ENCODE data around the gene MAP4K2.

The MAP4K2 gene

GRCh38 chr11:64766881-64767280 lies 36.1 kb downstream of the MAP4K2 start:
- no peak for DNase-seq

- DNase-seq: no peak
These were observed 37.0 kb downstream of the MAP4K2 start for GRCh38 chr11:64765851-64766665.

- DNase-seq: no peak
These were observed 37.6 kb downstream of the MAP4K2 start for GRCh38 chr11:64765291-64765850.

DNA sequence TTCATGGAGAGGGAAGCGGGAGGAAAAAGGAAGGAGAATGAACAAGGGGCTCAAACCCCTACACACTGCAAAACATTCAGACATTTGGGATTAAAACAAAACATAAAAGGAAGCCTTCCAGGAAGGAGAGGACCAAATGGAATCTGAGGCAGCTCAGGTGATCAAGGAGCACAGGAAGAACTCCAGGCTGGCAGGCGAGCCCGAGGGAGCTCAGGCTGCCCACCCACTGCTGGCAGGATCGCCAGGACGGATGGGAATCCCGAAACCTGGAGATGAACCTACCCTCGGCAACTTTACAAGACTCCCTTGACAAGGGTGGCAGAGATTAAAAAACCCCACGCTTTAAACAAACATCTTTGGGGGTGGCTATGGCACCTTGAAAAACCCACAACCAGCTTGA lies 38.3 kb downstream of the MAP4K2 start:
- no peak for DNase-seq

- DNase-seq: peak; percentile 47
These were observed 38.9 kb downstream of the MAP4K2 start for GRCh38 chr11:64764040-64764611.

DNA sequence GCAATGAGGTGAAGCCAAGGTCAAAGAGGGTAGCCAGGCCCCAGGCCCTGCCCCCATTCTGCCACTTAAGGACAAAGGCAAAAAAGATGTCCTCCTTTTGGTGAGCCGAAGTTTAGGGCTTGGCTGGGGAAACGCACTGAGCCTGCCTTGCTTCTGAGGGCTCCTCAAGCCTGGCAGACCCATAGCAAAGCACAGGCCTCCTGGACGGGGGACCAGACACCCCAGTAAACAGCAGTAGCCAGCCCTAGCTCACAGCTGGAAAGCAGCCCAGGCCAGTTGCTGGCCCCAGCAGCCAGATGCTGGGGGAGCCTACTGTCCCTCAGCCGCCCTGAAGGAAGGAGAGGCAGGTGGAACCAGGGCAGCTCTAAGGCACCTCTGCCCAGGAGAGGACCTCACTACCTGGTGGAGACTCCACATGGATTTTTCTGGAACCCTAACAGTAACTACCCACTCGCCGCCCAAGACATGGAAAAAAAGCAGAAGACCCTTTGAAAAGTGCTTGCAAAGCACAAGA lies 39.4 kb downstream of the MAP4K2 start:
- no peak for DNase-seq

DNA sequence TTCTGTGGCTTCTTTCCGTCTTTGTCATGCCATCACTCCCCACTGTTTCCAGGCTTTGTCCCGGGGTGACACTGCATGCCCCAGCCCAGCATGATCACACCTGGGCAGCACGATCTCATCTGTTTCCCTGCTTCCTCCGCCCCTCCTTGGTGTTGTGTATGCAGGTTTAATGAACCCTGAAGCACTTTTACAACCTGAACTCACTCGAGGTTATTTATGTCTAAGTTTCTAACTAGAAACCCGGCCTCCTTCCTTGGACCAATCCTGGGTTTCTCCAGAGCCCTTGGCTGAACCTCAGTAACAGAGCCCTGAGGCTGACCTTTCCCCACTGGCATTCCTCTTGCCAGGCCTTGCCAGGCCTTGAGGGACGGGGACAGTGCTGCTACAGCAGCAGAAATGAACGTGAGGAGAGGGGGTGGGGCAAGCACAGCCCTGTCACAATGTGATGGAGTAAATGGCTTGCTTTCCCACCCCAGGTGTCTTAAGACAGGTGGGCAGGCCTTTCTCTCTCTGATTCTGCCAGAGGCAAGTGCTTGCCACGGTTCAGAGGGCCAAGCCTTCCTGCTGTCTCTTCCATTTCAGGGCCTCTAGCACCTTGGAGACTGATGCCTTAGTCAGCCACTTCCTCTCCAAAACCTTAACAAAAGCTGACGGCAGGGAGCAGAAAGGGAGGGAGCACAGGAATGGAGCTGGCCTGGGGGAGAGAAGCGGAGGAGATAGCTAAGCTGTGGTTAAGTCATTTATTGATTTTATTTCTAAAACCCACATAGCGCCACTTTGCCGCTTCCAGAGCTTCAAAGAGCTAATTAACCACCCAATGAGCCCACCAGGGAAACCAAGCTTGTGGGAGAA lies 40.1 kb downstream of the MAP4K2 start:
- no peak for DNase-seq

DNA sequence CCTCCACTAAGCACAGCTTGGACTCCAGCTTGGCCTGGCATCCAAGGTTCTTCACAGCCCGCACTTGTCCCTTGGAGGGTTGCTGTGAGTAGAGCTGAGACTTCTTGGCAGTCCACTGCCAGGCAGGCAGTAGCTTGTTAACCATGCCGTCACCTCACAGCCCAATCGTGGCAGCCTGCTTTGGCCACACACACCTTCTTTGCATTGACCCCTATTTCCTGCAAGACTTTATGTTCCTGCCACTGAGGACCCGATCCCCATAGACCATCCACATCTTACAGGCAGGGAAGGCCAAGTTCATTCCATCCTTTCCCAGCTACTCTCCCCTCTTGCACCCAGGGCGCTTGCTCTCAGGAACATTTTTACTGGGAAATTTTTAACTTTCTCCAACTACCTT lies 40.7 kb downstream of the MAP4K2 start:
- no peak for DNase-seq

GRCh38 chr11:64760759-64761420 lies 42.1 kb downstream of the MAP4K2 start:
- no peak for DNase-seq

- DNase-seq: no peak
These were observed 43.0 kb downstream of the MAP4K2 start, which contains the start of gene PYGM for GRCh38 chr11:64759722-64760719. Gene PYGM, minus strand, starts transcription at chr11:64759974. Its CDS starts 76 bp downstream, at chr11:64759898.

DNA sequence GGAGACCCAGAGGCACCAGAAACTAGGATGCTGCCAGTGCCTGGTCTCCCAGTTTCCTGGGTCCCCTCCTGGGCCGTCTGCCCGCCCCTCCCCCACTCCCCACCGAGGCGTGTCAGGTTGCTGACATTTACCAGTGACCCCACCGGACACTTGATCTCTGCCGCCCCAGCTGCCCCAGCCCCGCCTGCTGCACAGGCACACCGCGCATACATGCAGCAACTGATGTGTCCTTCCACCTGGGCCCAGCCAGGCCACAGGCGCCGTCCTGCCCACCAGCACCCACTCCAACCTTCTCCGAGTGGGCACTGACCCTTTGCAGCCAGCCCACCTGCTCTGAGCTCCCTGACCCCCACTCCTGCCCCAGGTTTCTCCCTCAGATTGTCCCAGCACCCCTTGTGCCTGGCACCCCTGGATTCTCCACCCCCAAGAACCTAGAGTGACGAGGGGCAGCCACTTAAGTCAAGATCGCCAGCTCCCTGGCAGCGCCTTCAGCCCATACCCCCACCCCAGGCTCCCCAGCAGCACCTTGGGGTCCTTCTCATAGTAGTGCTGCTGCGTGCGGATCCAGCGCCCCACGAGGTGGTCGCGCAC lies 43.8 kb downstream of the MAP4K2 start:
- DNase-seq: no peak

DNA sequence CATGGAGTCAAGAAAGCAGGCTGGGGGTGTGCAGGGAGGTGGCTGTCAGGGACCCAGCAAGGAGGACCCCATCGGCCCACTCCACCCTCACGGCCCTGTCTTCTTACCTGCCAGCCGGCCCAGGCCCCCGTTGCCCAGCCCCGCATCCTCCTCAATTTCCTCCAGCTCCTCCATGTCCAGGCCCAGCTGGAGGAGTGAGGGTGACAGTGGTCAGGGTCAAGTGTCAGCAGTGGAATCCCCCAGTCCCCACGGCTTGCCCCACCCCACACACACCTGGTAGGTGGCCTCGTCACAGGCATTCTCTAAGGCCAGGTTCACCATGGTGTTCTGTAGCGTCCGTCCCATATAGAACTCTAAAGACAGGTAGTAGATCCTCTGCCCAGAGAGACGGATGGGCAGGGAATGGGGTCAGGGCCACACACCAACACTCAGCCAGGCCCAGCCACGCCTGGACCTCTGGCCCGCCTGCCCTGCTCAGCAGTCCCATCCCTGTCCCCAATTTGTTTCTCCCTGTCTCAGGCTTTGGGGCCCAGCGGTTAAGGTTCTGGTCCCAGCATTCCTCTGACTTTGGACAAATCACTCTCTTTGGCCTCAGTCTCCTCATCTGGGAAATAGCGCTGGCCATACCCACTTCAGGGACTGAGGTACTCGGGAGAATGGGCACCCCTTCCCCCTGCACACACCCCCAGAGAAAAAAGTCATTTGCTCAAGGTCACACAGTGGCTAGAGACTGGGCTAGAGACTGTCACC lies 44.5 kb downstream of the MAP4K2 start:
- DNase-seq: no peak

- no peak for DNase-seq
These were observed 45.3 kb downstream of the MAP4K2 start for GRCh38 chr11:64757549-64758329.

DNA sequence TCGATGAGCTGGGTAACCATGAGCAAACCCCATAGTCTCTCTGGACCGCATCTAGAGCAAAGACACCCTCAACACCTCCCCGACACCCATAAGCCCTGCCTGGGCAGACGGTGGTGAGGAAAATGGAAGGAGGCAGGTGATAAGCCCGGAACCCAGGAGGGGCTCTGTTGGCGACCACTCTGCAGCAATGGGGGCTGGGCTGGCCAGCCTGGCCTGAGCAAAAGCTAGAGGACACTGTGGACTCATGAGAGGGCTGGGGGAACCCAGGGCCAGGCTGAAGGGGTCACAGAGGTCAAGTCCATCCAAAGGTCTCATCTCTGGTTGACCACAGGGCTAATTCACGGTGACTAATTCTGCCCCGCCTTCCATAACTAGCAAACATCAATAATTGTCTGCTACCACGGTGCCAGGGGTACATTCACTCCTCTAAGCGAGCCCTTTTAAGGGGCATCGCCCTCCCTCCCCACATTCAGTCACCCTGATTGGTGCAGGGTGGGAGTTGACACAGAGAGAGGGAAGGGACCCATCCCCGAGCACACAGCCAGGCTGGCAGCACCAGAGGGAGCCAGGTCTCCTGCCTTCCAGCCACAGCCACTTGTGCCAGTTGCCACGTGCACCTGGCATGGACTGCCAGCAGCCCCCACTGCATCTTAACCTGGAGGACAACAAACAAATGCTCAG lies 47.2 kb downstream of the MAP4K2 start:
- DNase-seq: no peak

DNA sequence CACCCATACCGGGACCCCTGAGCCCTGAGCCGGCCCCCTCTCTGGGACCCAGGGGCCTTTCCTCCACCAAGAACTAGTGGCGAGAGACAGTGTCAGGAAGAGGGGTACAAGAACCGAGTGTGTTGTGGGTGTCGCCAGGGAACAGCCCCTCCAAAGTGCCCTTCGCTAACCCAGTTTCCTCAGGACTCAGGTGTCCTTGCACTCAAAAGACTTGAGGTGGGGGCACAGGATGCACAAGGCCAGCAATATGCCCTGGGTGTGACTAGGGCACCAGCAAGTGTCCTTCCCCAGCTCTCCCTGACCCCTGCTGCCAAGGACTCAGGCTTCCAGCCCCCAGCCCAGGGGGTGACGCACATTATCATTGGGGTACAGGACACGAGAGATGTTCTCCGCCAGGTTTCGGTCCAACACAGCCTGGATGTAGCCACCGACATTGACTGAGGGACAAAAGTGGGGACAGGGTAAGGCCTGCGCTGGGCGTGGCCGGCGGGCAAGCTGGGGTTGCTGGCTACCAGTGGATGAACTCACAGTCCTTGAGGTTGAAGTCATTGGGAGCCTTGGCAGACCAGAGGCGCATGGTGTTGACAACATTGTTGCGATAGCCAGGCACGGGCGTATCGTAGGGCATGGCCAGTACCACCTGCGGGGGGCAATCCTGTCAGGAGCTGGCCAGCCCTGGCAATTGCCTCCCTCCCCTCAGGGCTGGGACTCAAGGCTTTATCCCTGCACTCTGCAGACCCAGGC lies 47.9 kb downstream of the MAP4K2 start:
- no peak for DNase-seq

DNA sequence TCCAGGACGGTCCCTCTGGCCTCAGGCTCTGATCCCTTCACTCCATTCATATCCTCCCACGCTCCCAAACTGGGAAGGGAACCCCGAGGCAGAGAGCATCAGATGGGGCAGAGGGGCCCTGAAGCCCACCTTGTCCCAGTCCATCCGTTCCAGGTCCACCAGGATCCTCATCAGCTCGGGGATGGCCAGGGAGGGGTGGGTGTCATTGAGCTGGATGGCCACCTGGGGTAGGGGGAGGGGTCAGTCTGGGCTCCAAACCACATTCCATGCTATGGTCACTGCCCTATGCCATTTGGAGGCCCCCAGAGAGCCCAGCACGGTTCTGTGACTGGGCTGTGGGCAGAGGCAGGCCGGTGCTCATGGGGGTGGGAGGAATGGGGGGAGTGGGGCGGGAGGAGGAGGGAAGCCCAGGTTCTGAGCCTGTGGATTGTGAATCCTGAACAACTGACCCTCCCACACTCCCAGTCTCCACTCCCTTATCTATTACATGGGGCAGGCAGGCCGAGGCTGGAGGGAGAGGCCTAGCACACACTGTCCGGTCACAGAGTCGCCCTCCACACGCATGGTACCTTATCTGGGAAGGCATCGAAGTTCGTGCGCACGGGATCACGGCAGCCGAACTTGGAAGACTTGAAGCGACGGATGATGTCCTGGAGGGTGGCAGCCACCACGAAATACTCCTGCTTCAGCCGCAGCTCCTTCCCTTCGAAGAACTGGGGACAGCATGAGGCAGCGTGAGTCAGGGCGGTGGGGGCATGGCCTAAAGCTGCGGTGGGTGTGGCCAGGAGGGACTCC lies 48.7 kb downstream of the MAP4K2 start:
- no peak for DNase-seq

Measured in activated CD4-positive, alpha-beta T cell treated with anti-CD3 and anti-CD28 coated beads, Interleukin-2, amount 50 U/mL, for 1 hour (primary cell).